RWPE2 (cell line): ENCODE measurements around the gene CX3CL1.

Experiments used
- ATAC-seq: fragments of 200-7000 bp; cut with Tn5 transposase; 3 replicates; pipeline ENCODE4 v1.9.1; 2021; ENCODE audit warnings: low read depth
- DNase-seq: peaks from one replicate; pipeline ENCODE4 v3.0.0-alpha.2; 2020; ENCODE audit warnings: low spot score
- H3K27ac ChIP-seq: fragments of 450-650 bp; 2 replicates; pipeline ENCODE4 v1.5.1; 2017; ENCODE audit warnings: mild to moderate bottlenecking; ENCODE audit not compliant: poor library complexity, severe bottlenecking
- H3K27me3 ChIP-seq: fragments of 250-450 bp; sonication (Bioruptor Pico); 2 replicates; pipeline ENCODE4 v1.5.1; 2021; ENCODE audit warnings: mild to moderate bottlenecking, moderate library complexity; ENCODE audit not compliant: insufficient read depth, poor library complexity, severe bottlenecking
- H3K36me3 ChIP-seq: fragments of 250-450 bp; sonication (Bioruptor Pico); 2 replicates; pipeline ENCODE4 v1.5.1; 2020; ENCODE audit warnings: low read depth, mild to moderate bottlenecking, moderate library complexity
- H3K4me1 ChIP-seq: fragments of 250-450 bp; sonication (Bioruptor Pico); 2 replicates; pipeline ENCODE4 v1.5.1; 2021; ENCODE audit warnings: mild to moderate bottlenecking, moderate library complexity; ENCODE audit not compliant: insufficient read depth, poor library complexity, severe bottlenecking
- H3K4me3 ChIP-seq: fragments of 250-450 bp; sonication (Bioruptor Pico); 2 replicates; pipeline ENCODE4 v1.5.1; 2021; ENCODE audit warnings: mild to moderate bottlenecking, moderate library complexity; ENCODE audit not compliant: severe bottlenecking
- H3K9me3 ChIP-seq: fragments of 250-450 bp; sonication (Bioruptor Pico); 2 replicates; pipeline ENCODE4 v1.5.1; 2021; ENCODE audit warnings: mild to moderate bottlenecking, moderate library complexity; ENCODE audit not compliant: severe bottlenecking
- TF ChIP-seq, protein P1 (sequence below): fragments of 450-650 bp; IDR thresholded peaks from one replicate; pipeline ENCODE4 v1.5.1; 2017; ENCODE audit warnings: mild to moderate bottlenecking, moderate library complexity; ENCODE audit not compliant: poor library complexity, severe bottlenecking

The CX3CL1 gene

DNA sequence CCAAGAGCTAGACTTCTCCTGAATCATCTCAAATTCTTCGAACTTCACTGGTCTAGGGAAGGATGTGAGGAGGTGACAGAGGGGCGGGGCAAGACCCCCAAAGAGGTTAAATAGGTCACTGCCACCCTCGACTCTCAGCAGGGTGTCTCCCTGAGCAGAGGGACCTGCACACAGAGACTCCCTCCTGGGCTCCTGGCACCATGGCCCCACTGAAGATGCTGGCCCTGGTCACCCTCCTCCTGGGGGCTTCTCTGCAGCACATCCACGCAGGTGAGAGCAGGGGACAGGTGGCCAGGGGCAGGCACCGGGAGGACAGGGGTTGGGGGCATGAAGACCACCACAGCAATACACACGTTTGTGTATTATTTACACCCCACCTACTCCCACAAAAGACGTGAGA, 41.4 kb downstream of the CX3CL1 start:
- Histone ChIP-seq H3K27ac (no peak overlapping the region), H3K4me3 (no peak overlapping the region), H3K27me3 (no peaks in the 10 kb centered on the region), H3K4me1 (peaks cover 14% of the 10 kb centered on the region), H3K36me3 (no peaks in the 10 kb centered on the region), H3K9me3 (no peaks in the 10 kb centered on the region)
- no peak for DNase-seq
- TF ChIP-seq, protein P1, sequence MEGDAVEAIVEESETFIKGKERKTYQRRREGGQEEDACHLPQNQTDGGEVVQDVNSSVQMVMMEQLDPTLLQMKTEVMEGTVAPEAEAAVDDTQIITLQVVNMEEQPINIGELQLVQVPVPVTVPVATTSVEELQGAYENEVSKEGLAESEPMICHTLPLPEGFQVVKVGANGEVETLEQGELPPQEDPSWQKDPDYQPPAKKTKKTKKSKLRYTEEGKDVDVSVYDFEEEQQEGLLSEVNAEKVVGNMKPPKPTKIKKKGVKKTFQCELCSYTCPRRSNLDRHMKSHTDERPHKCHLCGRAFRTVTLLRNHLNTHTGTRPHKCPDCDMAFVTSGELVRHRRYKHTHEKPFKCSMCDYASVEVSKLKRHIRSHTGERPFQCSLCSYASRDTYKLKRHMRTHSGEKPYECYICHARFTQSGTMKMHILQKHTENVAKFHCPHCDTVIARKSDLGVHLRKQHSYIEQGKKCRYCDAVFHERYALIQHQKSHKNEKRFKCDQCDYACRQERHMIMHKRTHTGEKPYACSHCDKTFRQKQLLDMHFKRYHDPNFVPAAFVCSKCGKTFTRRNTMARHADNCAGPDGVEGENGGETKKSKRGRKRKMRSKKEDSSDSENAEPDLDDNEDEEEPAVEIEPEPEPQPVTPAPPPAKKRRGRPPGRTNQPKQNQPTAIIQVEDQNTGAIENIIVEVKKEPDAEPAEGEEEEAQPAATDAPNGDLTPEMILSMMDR, result no peak
- ATAC-seq, result no peak

DNA sequence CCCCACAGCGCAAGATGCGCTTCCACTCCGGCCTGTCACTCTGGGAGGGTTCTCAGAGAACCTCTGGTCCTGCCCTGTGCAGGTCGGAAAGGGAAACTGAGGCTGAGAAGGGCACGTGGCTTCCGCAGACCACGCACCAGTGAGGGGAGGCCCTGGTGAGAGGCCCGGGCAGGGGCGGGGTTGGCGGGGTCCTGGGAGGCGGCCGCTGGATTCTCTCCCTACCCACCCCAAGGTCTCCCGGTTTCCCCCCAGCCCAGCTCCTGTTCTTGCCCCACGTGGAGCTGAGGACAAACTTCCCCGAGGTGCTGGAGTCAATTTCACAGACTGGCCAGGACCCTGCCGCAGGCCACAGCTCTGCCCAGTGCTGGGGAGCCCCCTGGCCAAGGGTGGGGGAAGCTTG, 43.8 kb downstream of the CX3CL1 start:
- TF ChIP-seq, protein P1, result no peak
- no peak for ATAC-seq
- Histone ChIP-seq H3K4me3 (no peak overlapping the region), H3K27me3 (no peaks in the 10 kb centered on the region), H3K9me3 (no peaks in the 10 kb centered on the region), H3K36me3 (no peaks in the 10 kb centered on the region), H3K27ac (no peak overlapping the region), H3K4me1 (peaks cover 9% of the 10 kb centered on the region)
- no peak for DNase-seq

DNA sequence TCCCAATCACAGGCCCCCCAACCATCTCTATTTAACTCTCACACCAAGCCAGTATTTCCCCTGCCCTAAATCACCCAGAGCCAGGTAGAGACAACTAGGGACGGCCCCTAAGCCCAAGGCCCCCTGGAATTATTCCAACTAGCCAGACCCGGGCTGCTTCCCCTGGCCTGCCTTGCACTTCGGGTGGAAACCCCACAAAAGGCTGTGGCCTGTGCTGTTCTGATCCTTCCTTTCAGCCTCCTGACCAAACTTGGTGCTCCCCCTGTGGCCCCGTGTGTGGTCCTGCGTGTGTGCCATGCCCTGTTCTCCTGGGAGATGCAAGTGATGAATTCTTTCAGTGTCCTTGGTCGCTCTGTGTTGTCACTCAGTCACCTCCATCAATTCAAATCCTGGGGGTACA, 47.2 kb downstream of the CX3CL1 start:
- Histone ChIP-seq H3K27ac (no peak overlapping the region), H3K9me3 (no peaks in the 10 kb centered on the region)

DNA sequence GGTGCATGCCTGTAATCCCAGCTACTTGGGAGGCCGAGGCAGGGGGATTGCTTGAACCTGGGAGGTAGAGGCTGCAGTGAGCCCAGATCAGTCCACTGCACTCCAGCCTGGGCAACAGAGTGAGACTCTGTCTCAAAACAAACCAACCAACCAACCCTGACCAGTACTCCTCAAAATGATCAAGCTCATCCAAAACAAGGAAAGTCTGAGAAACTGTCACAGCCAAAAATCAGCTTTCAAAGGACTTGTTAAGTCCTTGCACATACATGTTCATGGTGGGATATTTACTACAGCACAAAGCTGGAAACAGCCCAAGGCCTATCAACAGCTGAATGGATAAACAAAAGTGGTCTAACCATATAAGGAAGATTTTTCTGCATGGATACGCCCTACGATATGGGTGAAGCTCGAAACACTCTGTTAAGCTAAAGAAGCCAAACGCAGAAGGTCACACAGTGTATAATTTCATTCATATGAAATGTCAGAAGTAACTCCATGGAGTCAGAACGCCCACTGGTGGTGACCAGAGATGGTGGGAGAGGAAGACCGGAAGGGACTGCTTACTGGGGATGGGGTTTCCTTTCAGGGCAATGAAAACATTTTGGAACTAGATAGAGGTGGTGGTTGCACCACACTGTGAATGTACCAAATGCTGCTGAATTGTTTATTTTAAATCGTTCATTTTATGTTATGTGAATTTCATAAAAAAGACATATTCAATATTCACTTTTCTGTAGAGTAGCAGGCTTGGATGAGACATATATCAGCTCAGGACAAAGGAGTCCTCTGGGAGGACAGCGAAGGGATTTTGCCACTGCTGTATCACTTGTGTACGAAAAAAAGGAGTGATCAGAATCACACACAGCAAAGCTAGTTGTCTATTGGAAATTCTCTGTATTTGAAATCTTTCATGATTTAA, 50.0 kb downstream of the CX3CL1 start:
- Histone ChIP-seq H3K27me3 (no peaks in the 10 kb centered on the region), H3K4me1 (peaks cover 9% of the 10 kb centered on the region), H3K9me3 (no peaks in the 10 kb centered on the region), H3K36me3 (peaks cover 3% of the 10 kb centered on the region; the same call in 1 of the 2 replicates), H3K27ac (no peak overlapping the region), H3K4me3 (no peak overlapping the region)
- no peak for DNase-seq
- ATAC-seq, result peak; percentile 62
- TF ChIP-seq, protein P1, result peak; percentile 81

More for the DNA sequence above, 47.2 kb downstream of the CX3CL1 start:
- no peak for DNase-seq
- Histone ChIP-seq H3K4me1 (peaks cover 9% of the 10 kb centered on the region), H3K4me3 (no peak overlapping the region), H3K27me3 (no peaks in the 10 kb centered on the region), H3K36me3 (no peaks in the 10 kb centered on the region)
- no peak for ATAC-seq
- TF ChIP-seq, protein P1, result no peak

DNA sequence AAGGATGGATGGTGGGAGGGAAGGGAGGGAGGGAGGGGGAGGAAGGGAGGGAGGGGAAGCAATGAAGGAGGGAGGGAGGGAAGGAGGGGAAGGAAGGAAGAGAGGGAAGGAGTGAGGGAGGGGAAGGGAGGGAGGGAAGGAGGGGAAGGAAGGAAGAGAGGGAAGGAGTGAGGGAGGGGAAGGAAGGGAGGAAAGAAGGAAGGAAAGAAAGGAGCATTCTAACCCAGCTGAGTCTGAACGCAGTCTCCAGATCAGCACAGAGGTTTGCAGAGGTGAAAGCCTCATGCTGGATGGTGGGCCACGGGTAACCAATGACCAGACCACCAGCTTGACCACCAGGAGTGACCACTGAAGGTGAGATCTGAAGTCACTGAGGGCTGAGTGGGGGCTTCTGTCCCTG, 50.9 kb downstream of the CX3CL1 start:
- H3K27me3 ChIP-seq, result no peaks in the 10 kb centered on the region
- no peak overlapping the region for H3K27ac ChIP-seq
- peaks cover 4% of the 10 kb centered on the region for H3K4me1 ChIP-seq
- H3K9me3 ChIP-seq, result no peaks in the 10 kb centered on the region
- peaks cover 10% of the 10 kb centered on the region for H3K36me3 ChIP-seq
- no peak for DNase-seq
- TF ChIP-seq, protein P1, result no peak
- H3K4me3 ChIP-seq, result no peak overlapping the region
- no peak for ATAC-seq
